NK-92 treated with Interleukin-12 subunit alpha and Interleukin-12 subunit beta, amount 100 ng/mL, for 24 hours (cell line): ENCODE data around the gene DNAH11.
"Not testable (repeated sequence)": the region's sequence is repeated elsewhere in the genome, so short reads cannot be mapped to it uniquely, and the experiment has no call there.

Source experiments
- DNase-seq: peaks from one replicate; lab custom pipeline; 2025; lab: John Stamatoyannopoulos, UW

Gene DNAH11

DNA sequence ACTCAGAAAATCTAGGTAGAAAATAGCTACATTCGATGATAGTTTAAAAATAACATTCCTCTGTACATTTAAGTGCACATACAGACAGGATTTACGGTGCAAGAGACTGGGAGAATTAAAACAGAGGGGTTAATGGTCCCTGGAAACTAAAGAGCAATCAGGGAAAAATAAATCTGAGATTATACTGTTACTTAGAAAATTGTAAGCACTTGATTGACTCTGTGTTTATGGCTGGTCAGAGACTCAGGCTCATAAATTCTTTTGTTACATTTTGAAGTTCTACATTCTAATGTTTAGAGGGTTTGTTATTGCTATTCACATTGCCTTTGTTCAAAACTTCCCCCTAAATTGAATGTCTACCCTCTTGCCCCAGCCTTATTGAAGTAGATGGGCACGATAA lies 348.5 kb downstream of the DNAH11 start:
- no peak for DNase-seq

DNA sequence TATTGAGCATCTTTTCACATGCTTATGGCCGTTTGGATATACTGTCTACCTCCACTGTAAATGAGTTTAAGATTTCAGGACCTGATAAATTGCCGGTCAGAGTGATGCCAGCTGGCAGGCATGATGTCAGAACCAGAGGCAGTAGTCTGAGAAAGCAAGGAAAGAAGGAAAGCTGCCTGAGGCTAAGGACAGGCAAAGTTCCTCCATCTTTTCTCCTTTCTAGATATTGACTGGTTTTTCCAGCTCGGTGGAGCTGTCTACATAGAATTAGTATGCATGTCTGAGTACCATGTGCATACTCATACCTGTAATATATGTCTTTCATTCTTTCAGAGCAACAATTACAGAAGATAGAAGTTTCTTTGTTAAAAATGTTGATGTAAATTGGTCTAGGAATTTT lies 350.6 kb downstream of the DNAH11 start:
- DNase-seq: no peak

DNA sequence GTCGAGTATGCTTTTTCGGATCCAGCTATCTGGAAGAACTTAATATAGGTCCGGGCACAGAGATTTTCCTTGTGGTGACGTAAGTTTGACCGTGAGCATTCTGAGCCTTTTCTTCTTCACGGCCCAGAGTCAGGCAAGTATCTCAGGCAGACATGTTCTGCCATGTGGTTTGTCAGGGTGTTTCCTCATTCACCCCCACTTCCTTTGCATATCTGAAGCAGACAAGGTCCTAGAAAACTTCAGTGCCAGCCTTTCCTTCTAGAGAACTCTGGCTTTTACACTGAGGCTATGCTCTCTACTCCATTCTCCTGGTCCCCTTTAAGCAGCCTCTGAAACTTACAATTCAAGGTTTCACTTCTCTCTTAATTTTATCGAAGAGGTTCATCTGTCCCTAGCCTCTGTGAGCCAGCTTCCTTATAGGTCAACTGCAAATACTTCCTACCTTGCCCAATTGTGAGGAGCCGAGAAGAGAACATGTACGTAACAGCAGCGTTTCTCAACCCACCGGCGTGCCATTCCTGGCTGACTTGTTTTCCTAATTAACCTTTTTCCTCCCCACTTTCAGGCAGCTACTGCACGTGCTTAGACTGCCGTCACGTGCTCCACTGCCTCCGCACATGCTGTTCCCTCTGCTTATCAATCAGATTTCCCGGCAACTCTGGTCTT lies 355.6 kb downstream of the DNAH11 start:
- DNase-seq: no peak

DNA sequence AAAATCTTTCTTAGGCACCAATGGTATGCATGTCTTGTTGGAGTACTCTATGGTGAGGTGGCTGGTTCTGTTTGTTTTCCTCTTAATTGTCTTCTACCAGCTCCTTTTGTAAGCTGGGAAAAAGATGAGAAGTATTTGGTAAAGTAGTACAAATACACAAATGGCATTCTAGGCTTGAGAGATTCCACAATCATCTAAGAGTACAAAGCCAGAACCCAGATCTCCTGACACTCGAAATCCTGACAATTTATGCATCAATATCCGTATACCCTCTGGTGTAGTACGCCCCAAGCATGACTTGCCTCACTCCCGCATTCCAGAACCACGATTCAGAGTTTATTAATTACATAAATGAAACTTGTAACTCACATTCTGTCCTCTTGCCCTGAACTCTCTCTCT lies 359.4 kb downstream of the DNAH11 start:
- DNase-seq: no peak

DNA sequence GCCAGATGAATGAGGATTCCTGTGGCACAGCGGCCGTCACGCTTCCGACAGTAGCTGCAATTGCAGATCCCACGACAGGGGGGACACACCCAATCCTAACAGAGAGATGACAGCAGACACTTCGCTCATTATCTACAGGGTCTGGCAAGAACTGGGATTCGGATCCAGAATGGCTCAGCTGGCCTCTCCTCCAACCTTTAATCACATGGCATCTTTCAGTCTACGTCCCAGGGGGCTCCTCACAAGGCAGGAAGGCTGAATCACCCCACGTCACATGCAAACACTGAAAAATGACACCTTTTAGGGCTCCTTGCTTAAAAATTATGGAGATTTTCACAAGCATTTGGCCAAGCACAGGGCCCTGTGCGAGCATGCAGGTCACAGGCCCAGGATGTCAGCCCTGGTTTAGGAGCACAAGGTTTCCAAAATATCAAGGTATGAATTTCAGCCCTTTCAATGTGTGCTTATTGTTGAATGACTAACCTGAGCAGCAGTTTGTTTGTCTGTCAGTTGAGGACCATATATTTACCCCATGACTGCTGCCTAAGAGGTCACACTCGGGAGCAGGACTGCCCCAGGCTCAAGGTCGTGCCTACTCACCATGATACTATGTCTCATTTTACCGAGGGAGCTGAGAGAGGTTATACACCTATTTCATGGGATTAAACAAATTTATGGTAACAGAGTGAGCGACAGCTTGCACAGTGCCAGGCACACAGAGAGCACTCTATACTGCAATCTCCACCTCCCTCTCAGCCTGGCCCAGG lies 360.4 kb downstream of the DNAH11 start:
- DNase-seq: no peak

DNA sequence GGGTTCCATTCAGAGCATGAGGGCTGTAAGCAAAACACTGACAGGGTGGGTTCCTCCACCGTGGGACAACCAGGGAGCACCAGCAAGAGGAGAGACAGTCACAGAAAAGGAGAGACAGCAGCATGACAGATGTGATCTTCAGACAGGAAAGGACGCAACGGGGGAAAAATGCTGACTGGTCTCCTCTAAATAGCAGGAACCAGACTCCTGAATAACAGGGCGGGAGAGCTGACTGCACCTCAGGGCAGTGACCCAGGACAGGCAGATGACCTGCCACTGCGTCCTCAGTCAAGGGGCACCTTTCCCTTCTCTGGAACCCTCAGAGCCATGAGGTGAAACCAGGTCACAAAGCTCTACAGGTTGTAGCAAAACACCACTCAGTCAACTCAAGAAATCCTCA lies 365.9 kb downstream of the DNAH11 start:
- DNase-seq: no peak

DNA sequence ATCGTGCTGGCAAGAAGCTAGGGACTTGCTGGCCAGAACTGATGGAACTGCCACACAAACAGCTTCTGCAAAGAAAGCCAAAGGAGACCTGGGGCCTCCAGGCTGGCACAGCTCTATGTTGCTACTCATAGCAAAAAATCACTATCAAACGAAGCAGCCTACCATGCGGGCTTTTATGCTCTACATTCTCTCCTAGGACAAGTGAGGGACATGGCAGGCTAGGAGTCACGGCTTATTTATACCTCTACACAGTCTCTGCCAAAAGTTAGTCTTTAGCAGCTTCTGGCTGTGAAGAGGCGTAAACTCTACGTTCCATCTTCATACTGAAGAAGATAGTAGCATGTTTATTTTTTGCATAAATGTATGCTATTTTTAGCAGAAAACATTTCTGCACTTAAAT lies 367.4 kb downstream of the DNAH11 start:
- DNase-seq: no peak

DNA sequence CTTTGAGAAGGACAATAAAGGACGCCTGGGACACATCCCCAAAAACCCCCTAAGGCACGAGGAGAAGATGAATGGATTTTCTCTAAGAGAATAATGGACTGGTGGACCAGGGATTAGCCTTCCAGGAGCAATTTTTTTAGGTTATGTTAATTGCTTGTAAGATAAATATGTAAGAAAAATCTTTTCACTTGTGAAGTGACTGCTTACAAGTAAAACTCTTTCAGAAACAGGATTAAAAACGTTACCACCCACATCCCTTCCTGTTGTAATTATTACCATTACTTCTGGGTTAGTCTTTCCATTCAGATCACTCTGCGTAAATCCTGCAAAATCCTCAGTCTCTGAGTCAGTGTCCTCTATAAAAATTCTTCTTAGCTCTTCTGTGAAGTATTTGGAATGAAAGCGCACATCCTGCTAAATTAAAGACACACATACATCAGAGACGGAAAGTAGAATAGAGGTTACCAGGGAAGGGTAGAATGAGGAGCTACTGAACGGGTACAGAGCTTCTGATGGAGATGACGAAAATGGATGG lies 368.6 kb downstream of the DNAH11 start:
- DNase-seq: no peak

DNA sequence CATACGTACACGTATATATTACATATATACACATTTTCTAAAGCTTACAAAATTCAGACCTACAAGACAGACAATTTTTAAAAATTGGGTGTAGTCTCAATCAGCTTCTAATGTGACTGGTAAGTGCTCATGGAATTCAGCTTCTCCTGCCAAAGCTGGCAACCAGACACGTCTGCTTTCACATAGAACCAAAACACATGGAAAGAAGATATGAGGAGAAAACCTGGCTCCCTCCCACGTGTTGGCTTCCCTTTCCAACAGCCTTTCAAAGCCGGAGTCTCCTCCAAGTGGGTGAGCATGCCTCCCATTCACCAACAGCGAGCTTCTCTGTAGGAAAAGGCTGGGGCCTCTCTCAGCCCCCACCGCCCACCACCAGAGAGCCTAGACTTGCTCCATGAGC lies 369.5 kb downstream of the DNAH11 start:
- no peak for DNase-seq

DNA sequence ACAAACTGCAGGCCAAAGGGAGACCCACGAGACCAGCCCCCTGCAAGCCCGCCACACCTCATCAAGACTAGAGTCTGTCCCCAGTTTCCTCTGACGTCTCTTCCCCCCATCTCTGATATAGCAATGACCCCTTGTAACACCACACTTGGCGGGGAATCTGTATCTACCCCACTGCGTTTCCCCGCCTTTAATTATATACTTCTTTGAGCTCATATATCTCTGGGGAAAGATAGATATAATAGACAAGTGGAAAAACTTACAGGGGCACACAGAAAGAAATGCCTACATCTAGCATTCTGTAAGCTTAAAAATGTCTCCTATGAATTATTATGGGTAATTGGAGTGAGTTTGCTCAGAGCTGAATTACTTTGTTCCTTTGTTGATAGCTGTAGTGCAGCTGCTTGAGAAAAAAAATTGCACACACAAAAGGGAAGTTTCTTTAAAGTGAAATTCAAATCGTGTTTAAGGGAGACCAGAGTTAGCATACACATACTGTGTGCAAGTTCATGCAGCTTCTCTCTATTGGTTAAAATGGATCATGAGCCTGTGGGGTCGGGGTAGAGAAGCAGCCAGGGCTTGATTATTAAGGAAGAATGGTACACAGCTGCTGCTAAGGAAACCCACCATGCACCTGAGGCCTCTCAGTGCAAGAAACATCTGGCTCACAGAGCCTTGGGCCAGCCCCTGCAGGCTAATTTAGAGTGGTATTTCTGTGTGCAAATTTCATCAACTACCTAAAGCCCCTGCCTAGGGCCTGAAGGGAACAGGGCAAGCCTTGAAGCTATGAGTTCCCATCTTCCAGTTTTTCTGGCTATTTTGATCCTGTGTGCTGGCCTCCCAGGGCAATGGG lies 370.3 kb downstream of the DNAH11 start:
- no peak for DNase-seq

DNA sequence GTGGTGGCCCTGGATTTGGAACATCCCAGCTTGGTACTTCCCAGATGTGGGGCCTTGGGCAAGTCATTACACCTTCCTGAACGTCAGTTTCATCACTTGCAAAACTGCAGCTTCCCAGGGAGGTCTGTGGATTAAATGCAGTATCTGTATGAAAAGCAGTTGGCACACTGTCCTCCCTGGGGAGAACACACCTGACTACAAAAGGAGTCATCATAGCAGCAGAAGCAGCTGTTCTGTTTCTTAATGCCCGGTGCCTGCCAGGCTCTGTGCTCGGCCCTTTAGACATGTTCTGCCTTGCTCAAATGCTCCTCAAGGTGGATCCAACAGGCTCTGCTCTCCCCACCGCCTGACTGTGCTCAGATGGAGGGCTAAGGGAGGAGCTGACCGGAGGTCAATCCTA lies 371.8 kb downstream of the DNAH11 start:
- no peak for DNase-seq

DNA sequence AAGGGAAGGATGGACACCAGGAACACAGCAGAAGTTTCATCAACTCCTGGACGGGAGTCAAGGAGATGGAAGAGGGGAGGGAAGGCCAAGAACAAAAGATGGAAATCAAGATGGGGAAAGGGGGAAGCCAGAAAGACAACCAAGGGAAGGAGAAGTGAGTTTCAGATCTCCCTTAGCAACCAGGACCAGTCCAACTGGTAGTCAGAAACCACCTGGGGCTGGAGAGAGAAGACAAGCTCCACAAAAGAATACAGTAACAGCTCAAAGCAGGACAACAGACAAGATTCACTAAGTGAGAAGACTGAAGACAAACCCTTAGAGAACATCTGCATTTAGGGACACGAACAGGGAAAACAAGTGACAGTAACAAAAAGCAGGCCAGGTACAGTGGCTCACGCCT lies 372.3 kb downstream of the DNAH11 start:
- DNase-seq: no peak

DNA sequence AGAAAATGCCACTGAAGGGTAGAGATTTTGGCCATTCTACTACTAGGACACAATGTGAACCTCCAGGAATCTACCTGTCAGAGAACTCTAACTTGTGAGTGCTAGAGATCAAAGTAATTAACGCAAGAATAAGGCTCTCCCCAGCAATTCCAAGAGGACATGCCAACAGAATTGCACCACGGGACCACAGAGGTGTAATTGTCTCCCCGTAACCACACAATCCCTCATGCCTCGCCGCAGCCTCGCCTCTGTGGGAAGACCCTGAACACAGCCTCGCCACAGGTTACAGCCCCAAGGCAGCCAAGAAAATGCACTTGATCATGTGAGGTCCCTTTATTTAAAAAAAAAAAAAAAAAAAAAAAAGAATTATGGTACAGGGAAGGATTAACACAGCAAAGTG lies 373.3 kb downstream of the DNAH11 start:
- DNase-seq: no peak

DNA sequence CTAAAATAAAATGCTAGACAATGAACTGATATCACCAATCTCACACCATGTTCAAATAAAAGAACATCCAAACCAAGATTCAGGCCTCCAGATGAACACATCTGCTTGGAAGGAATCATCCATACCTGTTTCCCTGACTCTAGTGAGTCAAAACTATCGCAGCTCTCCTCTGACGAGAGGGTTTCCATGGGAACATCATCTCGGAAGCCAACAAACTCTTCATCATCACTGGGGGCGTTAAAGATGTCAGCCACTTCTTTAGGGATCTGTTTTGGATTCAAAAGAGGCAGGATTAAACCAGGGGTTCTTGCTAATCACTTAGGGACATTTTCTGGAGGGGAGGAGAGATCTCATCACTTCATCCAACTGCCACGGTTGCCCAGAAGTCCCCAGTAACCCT lies 373.8 kb downstream of the DNAH11 start:
- DNase-seq: no peak

DNA sequence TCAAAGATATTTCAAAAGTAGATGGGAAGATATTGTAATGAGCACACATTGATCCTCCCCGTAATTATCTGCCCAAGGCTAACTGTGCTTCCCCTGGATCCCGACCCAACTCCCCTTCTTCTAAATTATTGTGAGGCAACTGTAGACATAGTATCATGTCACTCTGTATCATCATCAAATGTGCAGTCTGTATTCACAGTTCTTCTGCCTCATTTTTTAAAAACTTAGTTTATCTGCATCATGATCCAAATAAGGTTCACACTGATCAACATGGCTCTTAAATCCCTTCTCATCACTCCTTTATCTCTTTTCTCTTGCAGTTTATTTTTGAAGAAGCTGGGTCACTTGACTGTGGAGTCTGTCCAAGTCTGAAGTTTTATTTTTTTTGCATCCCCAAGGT lies 375.4 kb downstream of the DNAH11 start:
- no peak for DNase-seq

DNA sequence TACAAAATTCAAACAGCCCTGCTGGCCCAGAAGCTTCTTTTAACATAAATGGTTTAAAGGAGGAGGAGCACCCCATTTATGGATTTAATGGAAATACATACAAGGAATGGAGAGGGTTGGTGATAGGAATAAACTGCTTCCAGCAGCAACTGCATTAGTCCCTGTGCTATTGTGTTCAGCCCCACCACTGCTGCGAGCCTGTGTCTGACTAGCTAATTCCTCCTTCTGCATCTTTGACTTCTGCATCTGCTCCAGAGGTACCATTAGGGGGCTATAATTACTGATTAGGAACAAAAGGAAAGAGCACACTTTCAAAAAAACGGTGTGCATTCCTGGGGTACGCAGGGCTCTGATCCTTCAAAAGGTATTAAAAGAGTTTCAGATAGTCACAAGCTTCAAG lies 378.1 kb downstream of the DNAH11 start:
- no peak for DNase-seq

DNA sequence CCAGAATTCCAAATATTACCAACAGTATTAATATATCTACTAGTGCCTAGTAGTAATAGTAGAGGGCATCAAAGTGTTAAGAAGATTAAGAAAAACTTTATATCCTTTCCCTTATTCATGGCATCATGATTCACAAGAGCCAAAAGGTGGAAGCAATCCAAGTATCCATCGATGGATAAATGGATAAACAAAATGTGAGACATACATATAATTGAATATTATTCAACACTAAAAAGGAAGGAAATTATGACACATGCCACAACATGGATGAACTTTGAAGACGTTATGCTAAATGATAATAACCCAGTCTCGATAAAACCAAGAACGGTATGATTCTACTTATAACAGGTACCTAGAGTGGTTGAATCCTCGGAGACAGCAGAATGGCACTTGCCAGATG lies 379.8 kb downstream of the DNAH11 start:
- no peak for DNase-seq

DNA sequence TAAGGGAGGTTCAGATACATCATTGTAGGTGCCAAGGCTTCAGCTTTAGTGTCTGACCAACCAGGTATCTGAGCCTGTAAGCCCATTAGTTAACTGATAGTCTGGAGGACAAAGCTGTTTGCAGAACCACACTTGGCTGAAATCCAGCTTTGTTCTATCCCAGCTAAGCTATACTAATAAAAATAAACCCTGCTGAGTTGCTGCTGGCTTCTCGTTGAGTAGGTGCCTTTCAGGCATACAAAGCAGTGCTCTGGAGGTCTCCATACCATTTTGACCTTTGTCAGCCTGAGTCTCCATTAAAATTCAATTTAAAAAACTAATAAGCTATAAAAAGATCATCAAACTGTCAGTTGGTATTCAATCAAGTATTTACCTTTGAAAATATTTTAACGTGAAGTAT lies 380.8 kb downstream of the DNAH11 start:
- DNase-seq: no peak

DNA sequence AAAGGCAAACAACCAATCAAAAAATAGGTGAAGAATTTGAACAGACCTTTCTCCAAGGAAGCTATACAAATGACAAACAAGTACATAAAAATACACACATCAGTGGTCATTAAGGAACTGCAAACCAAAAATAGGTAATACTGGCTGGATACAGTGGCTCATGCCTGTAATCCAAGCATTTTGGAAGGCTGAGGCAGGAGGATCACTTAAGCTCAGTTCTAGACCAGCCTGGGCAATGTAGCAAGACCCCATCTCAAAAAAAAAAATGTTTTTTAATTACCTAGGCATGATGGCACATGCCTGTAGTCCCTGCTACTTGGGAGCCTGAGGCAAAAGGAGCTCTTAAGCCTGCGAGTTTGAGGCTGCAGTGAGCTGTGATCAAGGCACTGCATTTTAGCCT lies 383.6 kb downstream of the DNAH11 start:
- no peak for DNase-seq

DNA sequence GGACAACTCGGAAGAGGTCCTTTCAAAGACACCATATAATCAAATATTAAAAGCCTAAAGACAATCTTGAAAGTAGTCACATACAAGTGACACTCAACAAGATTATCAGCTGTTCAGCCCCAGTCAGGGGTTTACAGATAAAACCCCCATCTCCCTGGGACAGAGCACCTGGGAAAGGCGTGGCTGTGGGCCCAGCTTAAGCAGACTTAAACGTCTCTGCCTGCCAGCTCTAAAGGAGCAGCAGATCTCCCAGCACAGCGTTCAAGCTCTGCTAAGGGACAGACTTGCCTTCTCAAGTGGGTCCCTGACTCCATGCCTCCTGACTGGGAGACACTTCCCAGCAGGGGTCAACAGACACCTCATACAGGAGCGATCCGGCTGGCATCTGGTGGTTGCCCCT lies 384.9 kb downstream of the DNAH11 start:
- DNase-seq: no peak

DNA sequence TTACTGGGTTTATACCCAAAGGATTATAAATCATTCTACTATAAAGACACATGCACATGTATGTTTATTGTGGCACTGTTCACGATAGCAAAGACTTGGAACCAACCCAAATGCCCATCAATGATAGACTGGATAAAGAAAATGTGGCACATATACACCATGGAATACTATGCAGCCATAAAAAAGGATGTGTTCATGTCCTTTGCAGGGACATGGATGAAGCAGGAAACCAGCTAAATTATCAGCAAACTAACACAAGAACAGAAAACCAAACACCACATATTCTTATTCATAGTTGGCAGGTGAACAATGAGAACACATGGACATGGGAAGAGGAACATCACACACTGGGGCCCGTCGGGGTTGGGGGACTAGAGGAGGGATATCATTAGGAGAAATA lies 390.5 kb downstream of the DNAH11 start:
- not testable (repeated sequence) for DNase-seq

DNA sequence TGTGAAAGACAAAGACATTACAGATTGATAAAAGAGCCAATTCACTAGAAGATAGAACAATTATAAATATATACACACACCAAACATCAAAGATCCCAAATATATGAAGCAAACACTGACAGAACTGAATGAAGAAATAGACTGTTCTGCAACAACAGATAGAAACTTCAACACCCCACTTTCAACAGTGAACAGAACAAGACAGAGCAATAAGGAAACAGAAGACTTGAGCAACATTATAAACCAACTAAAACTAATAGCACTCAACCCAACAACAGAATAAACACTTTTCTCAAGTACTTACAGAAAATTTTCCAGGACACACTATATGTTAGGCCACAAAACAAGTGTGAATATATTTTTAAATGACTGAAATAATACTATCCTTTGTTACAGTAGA lies 392.0 kb downstream of the DNAH11 start:
- DNase-seq: no peak

DNA sequence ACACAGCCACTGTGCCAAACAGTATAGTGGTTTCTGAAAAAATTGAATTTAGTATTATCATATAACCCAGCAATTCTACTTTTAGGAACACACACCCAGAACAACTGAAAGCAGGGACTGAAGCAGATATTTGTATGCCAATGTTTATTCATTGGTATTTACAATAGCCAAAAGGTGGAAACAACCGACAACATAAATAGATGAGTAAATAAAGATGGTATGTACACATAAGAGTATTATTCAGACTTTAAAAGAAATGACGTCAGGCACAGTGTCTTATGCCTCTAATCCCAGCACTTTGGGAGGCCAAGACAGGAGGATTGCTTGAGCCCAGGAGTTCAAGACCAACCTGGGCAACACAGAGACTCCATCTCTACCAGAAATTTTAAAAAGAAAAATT lies 395.6 kb downstream of the DNAH11 start:
- DNase-seq: no peak
